ENCODE data around the gene METTL16. TPM values are rescaled to one million over a fixed set of nuclear protein-coding genes. Genes with fewer than 3 reads are reported as not detected.

METTL16 gene
- total and polyA plus RNA-seq, 2 experiments from 2014 or later = 19.3 to 23.9 TPM

DNA sequence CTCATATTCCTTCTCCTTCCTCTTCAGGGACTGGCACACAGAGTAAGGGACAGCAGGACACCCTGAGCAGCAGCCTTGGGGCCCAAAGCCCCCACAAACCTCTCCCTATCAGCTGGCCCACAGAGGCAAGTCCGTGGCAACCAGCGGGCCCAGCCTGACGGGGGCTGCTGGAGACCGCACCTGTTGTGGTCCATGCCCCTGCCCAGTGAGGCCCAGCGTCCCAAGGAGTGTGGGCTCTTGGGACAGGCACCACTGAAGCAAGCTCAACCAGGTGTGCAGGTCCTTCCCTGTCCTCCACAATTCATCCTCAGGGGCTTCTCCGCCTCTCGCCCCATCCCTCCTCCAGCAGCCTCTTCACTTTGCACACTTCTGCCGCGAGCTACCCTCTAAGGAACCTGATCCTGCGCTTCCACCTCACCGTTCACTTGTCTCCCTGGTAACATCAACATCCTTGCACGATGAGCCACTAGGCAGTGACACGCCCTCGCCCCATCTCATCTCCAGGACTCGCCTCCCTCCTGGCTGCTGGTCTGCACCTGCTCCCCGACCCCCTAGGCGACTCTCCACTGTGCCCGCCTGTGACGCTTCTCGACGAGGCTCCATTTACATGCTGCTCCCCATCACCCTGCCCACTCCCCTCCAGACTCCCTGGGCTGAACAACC lies 123.5 kb downstream of the METTL16 start:
- no peak for DNase-seq (ENCODE audit: low read depth in 1 of 2, low spot score in 1 of 2)
- TF ChIP-seq CTCF (IDR thresholded peaks at IDR 0.05; ENCODE audit: low read depth, low read length) = no peak
- Histone ChIP-seq H3K27me3 (no peaks in the 10 kb centered on the region), H3K4me3 (no peak overlapping the region), H3K4me1 (ENCODE audit: low read depth) (peaks cover 35% of the 10 kb centered on the region), H3K36me3 (peaks cover 6% of the 10 kb centered on the region), H3K27ac (no peak overlapping the region), H3K9me3 (ENCODE audit: low read depth) (no peaks in the 10 kb centered on the region)

DNA sequence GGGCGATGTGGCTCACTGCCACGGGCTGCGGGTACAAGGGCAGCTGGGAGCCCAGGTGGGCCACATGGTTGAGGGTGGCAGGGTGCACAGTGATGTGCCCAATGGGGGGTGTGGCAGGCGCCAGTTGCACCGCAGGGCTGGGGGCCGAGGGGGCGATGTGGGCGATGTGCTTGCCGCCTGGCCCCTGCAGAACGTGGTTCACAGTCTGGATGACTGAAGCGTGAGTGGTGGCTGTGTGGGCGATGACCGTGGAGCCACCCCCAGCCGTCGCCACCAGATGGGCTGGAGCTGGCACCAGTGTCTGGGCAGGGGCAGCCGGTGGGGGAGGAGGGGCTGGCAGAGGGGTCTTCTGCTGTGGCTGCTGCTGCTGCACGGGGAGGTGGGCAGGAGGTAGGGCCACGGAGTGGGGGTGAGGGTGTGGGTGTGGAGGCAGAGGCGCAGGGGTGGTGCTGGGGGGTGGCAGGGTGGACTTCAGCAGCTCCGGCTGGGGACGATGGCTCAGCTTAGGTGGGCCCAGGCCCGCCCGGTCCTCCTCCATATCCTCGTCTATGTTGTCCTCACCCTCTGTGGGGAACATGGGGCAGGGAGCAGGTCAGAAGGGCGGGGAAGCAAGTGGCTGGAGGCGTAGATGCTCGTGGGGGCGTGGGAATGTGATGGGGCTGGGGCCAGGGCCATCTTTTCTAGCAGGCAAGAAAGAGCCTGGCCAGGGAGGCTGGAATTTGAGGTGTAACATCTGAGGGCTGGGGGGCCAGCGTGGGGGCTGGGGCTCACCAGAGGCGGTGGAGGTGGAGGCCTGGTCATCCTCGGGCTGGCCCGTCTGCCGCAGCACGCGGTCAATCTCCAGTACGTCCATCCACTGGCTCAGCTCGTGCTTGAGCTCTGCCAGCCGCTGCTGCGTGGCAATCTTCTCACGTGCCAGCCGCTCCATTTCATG lies 124.3 kb downstream of the METTL16 start:
- no peak for TF ChIP-seq CTCF (IDR thresholded peaks at IDR 0.05; ENCODE audit: low read depth, low read length)
- Histone ChIP-seq H3K36me3 (peaks cover 6% of the 10 kb centered on the region), H3K4me1 (ENCODE audit: low read depth) (peaks cover 40% of the 10 kb centered on the region), H3K4me3 (no peak overlapping the region), H3K27me3 (no peaks in the 10 kb centered on the region), H3K9me3 (ENCODE audit: low read depth) (no peaks in the 10 kb centered on the region), H3K27ac (no peak overlapping the region)
- DNase-seq (ENCODE audit: low read depth in 1 of 2, low spot score in 1 of 2) = no peak

DNA sequence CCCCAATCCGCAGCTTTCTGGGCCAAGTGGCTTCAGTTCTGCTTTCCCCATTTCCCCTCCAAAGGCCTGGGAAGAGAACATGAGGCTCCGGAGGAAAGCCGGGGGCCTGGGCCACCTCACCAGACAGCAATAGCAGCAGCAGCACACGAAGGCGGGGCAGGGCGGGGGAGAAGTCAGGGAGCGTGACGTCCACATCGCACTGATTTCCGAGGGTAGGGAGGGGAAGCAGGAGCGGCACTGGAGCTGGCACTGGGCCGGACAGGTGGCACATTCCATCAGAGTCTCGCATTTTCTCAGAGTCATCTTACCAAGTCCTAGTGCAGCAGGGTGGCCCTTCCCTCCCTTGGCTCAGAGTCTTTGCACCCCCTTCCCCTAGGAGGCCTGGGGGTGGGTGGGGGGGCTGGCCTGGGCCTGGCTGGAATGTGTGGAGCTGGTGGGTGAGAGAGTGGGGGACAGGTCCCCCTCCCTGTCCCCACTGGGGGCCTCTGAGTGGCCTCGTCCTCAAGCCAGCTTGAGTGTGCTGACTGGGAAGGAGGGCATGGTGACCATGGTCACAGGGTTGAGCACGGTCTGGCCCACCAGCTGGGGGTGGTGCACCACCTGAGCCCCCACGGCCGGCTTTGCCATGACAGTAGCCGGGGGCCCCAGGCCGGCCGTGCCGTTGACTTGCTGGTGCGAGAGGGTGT lies 125.1 kb downstream of the METTL16 start:
- Histone ChIP-seq H3K9me3 (ENCODE audit: low read depth) (no peaks in the 10 kb centered on the region), H3K27ac (peak overlapping the region; percentile 22), H3K36me3 (peaks cover 6% of the 10 kb centered on the region), H3K4me1 (ENCODE audit: low read depth) (peaks cover 34% of the 10 kb centered on the region), H3K27me3 (no peaks in the 10 kb centered on the region), H3K4me3 (no peak overlapping the region)
- no peak for DNase-seq (ENCODE audit: low read depth in 1 of 2, low spot score in 1 of 2)
- no peak for TF ChIP-seq CTCF (IDR thresholded peaks at IDR 0.05; ENCODE audit: low read depth, low read length)

DNA sequence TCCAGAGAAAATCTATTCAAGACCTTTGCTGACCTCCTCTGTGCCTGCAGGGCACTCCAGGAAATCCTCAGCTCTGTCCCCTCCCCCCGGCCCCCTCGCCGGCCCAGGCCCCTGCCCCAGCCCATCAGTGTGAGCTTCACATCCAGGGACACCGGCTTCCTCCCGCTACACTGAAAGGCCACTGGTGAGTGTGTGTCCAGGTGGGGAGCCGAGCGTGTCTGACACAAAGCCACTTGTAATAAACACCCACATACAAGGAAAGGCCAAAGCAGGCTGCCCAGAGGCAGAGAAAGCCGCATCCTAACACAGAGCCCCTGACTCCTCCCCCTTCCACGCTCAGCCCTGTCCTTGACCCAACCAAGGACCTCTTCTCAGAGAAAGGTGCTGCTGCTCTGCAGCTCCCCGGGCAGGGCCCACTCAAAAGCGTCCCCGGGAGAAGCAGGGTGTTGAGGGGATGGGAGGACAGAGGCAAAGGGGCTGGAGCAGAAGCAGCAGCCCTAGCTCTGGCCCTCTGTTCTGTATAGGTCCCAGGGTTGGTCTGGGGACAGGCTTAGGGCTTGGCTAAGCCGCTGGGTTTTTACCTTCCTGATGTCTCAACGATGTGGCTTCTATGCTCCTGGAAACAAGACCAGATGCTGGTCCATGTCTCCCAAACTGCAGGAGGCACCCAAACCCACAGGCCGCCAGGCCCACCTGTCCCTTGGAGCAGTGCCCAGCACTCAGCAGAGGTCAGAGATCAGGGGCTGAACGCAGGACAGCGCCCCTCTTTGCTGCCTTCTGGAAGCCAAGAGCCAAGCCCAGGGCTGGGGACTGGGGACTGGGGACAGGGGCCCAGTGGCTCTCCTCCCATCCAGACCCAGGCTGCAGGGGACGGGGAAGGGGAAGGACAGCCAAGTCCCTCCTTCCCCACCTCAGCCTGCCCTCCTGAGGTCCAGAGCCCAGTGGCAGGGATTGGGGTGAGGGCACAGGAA lies 126.2 kb downstream of the METTL16 start:
- Histone ChIP-seq H3K27ac (peak overlapping the region; percentile 22), H3K4me1 (ENCODE audit: low read depth) (peaks cover 34% of the 10 kb centered on the region), H3K27me3 (no peaks in the 10 kb centered on the region), H3K9me3 (ENCODE audit: low read depth) (no peaks in the 10 kb centered on the region), H3K4me3 (no peak overlapping the region), H3K36me3 (peaks cover 6% of the 10 kb centered on the region)
- peak in 1 of 2 donors; percentile 37 for DNase-seq (ENCODE audit: low read depth in 1 of 2, low spot score in 1 of 2)
- no peak for TF ChIP-seq CTCF (IDR thresholded peaks at IDR 0.05; ENCODE audit: low read depth, low read length)
